ENCODE measurements around the gene LUC7L2.

DNA sequence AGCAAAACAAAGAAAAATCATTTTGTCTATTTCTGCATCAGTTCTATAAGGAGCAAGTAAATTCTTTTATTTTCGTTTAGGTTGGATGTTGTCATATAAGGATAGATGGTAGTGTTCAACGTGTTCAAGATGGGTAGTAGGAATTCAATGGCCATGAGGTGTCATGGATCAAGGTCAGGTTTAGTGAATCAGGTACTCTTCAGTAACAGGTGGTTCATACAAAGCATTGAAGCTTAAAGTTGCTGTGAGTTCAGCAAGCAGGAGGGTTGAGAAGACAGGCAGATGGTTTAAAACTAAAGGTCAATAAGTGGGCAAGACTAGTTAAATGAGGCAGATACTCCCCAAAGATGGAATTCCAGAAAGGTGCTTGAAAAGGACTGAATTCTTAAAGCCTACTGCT is 5.6 kb downstream of the LUC7L2 start:
- TF ChIP-seq, protein P1, sequence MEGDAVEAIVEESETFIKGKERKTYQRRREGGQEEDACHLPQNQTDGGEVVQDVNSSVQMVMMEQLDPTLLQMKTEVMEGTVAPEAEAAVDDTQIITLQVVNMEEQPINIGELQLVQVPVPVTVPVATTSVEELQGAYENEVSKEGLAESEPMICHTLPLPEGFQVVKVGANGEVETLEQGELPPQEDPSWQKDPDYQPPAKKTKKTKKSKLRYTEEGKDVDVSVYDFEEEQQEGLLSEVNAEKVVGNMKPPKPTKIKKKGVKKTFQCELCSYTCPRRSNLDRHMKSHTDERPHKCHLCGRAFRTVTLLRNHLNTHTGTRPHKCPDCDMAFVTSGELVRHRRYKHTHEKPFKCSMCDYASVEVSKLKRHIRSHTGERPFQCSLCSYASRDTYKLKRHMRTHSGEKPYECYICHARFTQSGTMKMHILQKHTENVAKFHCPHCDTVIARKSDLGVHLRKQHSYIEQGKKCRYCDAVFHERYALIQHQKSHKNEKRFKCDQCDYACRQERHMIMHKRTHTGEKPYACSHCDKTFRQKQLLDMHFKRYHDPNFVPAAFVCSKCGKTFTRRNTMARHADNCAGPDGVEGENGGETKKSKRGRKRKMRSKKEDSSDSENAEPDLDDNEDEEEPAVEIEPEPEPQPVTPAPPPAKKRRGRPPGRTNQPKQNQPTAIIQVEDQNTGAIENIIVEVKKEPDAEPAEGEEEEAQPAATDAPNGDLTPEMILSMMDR (optimal IDR thresholded peaks at IDR 0.05 in 1 of 3, IDR thresholded peaks at IDR 0.05 in 1 of 3, conservative IDR thresholded peaks at IDR 0.05 in 1 of 3; ENCODE audit: extremely low read depth in 1 of 3, insufficient read depth in 2 of 3, low read length in 3 of 3): no peak
- no peak for TF ChIP-seq EZH2 (IDR thresholded peaks at IDR 0.05; ENCODE audit: low read length)
